GM10248 (cell line): ENCODE results near the gene SLC37A1.

Source experiments
- CTCF ChIA-PET: fragments of 300-600 bp; sonication (Branson Sonifier 250); formaldehyde crosslinking; extraction: SDS; loops from one replicate; lab custom pipeline; 2021; ENCODE audit warnings: antibody characterized with exemption; lab: Yijun Ruan, JAX
- POLR2A ChIA-PET: fragments of 350-650 bp; sonication (Branson Sonifier 250); formaldehyde crosslinking; extraction: SDS; loops from one replicate; lab custom pipeline; 2020; ENCODE audit warnings: antibody characterized with exemption; lab: Yijun Ruan, JAX
- DNase-seq: peaks from one replicate; pipeline ENCODE4 v3.0.0; 2012; ENCODE audit errors: extremely low spot score
- CTCF ChIP-seq: IDR thresholded peaks from 2 replicates; pipeline ENCODE4 v1.5.1; 2012; ENCODE audit warnings: mild to moderate bottlenecking, low read depth; ENCODE audit errors: extremely low read depth, missing control alignments, control extremely low read depth

The SLC37A1 gene

GRCh38 chr21:42478504-42478903, 35.1 kb upstream of the SLC37A1 start:
- POLR2A ChIA-PET = interaction anchor here (0.6 kb wide), 1 partner anchor 240 kb away, joined by 3 read pairs; no protein-coding TSS in a partner anchor
- CTCF ChIA-PET = interaction anchor here (0.9 to 2.6 kb wide), 6 partner anchors 9 to 60 kb away, joined by 3 to 12 read pairs (median 4); no protein-coding TSS in a partner anchor
- DNase-seq = no peak
- no peak for TF ChIP-seq CTCF

GRCh38 chr21:42479582-42479981, 34.1 kb upstream of the SLC37A1 start:
- TF ChIP-seq CTCF = no peak
- DNase-seq = no peak
- ChIA-PET POLR2A (no interaction called here), CTCF (interaction anchor here (0.8 to 2.6 kb wide), 4 partner anchors 8 to 315 kb away, joined by 3 to 12 read pairs (median 6); no protein-coding TSS in a partner anchor)

GRCh38 chr21:42480736-42481135, 32.9 kb upstream of the SLC37A1 start:
- POLR2A ChIA-PET = no interaction called here
- TF ChIP-seq CTCF = no peak

GRCh38 chr21:42481169-42481568, 32.5 kb upstream of the SLC37A1 start:
- ChIA-PET CTCF (interaction anchor here (1.0 kb wide), 1 partner anchor 12 kb away, joined by 3 read pairs; no protein-coding TSS in a partner anchor), POLR2A (no interaction called here)
- no peak for DNase-seq
- no peak for TF ChIP-seq CTCF

More at GRCh38 chr21:42480736-42481135, 32.9 kb upstream of the SLC37A1 start:
- CTCF ChIA-PET = no interaction called here
- DNase-seq = no peak

GRCh38 chr21:42484966-42485365, 28.7 kb upstream of the SLC37A1 start:
- POLR2A ChIA-PET = no interaction called here
- no peak for TF ChIP-seq CTCF
- no peak for DNase-seq
- CTCF ChIA-PET = interaction anchor here (0.7 to 1.3 kb wide), 4 partner anchors 10 to 147 kb away, joined by 3 to 4 read pairs (median 3); no protein-coding TSS in a partner anchor

- no peak for TF ChIP-seq CTCF
- CTCF ChIA-PET = interaction anchor here (1.3 kb wide), 1 partner anchor 148 kb away, joined by 3 read pairs; no protein-coding TSS in a partner anchor
- DNase-seq = no peak
- POLR2A ChIA-PET = no interaction called here
Observed at GRCh38 chr21:42486072-42486471, 27.6 kb upstream of the SLC37A1 start.
